Erythroblast (primary cell): ENCODE data around the gene LDLRAD4.

Experiments used
- GATA1 ChIP-seq: IDR thresholded peaks from 2 replicates; pipeline ENCODE4 v1.6.1; 2011; ENCODE audit warnings: low read depth, mild to moderate bottlenecking, control low read depth, low read length, moderate library complexity
- POLR2A ChIP-seq: IDR thresholded peaks from 2 replicates; pipeline ENCODE4 v1.6.1; 2011; ENCODE audit warnings: mild to moderate bottlenecking, low read length

GRCh38 chr18:13621446-13621849 lies 402.9 kb downstream of the LDLRAD4 start:
- TF ChIP-seq POLR2A (no peak), GATA1 (no peak)
